ENCODE measurements around the gene RASSF4. TPM values are rescaled to one million over a fixed set of nuclear protein-coding genes. Genes with fewer than 3 reads are reported as not detected.

The RASSF4 gene
- total RNA-seq, 1 experiment from 2014 or later, result 2.8 TPM

- ChIA-PET POLR2A (no interaction called here), RAD21 (ENCODE audit: low non-redundant PET in 1 of 2, low total read pairs in 2 of 2, uncharacterized antibody in 2 of 2, unreplicated experiment in 2 of 2) (no interaction called here), CTCF (interaction anchor here (1.7 kb wide), 1 partner anchor 26 kb away, joined by 4 read pairs; no protein-coding TSS in a partner anchor)
- intact Hi-C loops (cut with micrococcal nuclease), result no loop called here
- peak overlapping the region; percentile 75 to 92 for H3K4me3 ChIP-seq (replicated peaks in 1 of 2; ENCODE audit: low read depth in 1 of 2, low read length in 2 of 2)
- no peaks in the 10 kb centered on the region for H3K79me2 ChIP-seq (ENCODE audit: insufficient read depth, low read length)
- H2AFZ ChIP-seq (ENCODE audit: low read depth, low read length, poor library complexity, severe bottlenecking), result no peak overlapping the region
- no peaks in the 10 kb centered on the region for H3K9me2 ChIP-seq (ENCODE audit: insufficient read depth)
- ATAC-seq, result no peak
- H3K4me2 ChIP-seq (ENCODE audit: low read length), result peak overlapping the region; percentile 98
- peaks cover 3 to 17% of the 10 kb centered on the region in 2 experiments; a peak in 3 of 4 replicates for H3K4me1 ChIP-seq (ENCODE audit: control insufficient read depth in 1 of 2, insufficient read depth in 2 of 2, low read length in 2 of 2)
- no TSS peak for BruUV-seq (replicated peaks)
- DNase-seq (ENCODE audit: low read depth, low spot score), result no peak
- H3K36me3 ChIP-seq (ENCODE audit: control insufficient read depth in 1 of 2, insufficient read depth in 2 of 2, low read length in 2 of 2), result no peaks in the 10 kb centered on the region
- H4K20me1 ChIP-seq (ENCODE audit: insufficient read depth), result no peaks in the 10 kb centered on the region
- H3K27me3 ChIP-seq (ENCODE audit: insufficient read depth, low read length), result no peaks in the 10 kb centered on the region
- TF ChIP-seq MAX (IDR thresholded peaks at IDR 0.05), result no peak
- TF ChIP-seq ZFX (IDR thresholded peaks at IDR 0.05), result no peak
- no peak for TF ChIP-seq SRF (IDR thresholded peaks at IDR 0.05; ENCODE audit: low read depth)
- TF ChIP-seq POLR2A (IDR thresholded peaks at IDR 0.05; ENCODE audit: borderline replicate concordance, extremely low read depth, insufficient read depth, insufficient read length), result no peak
- no peak for TF ChIP-seq POLR2AphosphoS5 (IDR thresholded peaks at IDR 0.05; ENCODE audit: low read depth, low read length)
- no peak for TF ChIP-seq ZNF274 (IDR thresholded peaks at IDR 0.05; ENCODE audit: low read depth, low read length)
- no peak for TF ChIP-seq EZH2 (IDR thresholded peaks at IDR 0.05)
- no peak for TF ChIP-seq CBX3 (IDR thresholded peaks at IDR 0.05; ENCODE audit: low read depth)
- no peak for TF ChIP-seq CTCF (IDR thresholded peaks at IDR 0.05 in 2 of 3, conservative IDR thresholded peaks at IDR 0.05 in 1 of 3; ENCODE audit: borderline replicate concordance in 1 of 3, insufficient read depth in 1 of 3, low read depth in 2 of 3, low read length in 2 of 3)
- no peak for TF ChIP-seq TCF7L2 (IDR thresholded peaks at IDR 0.05; ENCODE audit: borderline replicate concordance, extremely low read depth, insufficient read depth, insufficient read length)
- no peak for TF ChIP-seq SP1 (IDR thresholded peaks at IDR 0.05; ENCODE audit: low read depth)
- TF ChIP-seq EGR1 (IDR thresholded peaks at IDR 0.05; ENCODE audit: low read depth), result no peak
- no peak for TF ChIP-seq RAD21 (IDR thresholded peaks at IDR 0.05; ENCODE audit: low read depth)
- H3K9me3 ChIP-seq (ENCODE audit: control insufficient read depth in 1 of 2, insufficient read depth in 1 of 2, low read depth in 1 of 2, low read length in 2 of 2), result no peaks in the 10 kb centered on the region
- H3K9ac ChIP-seq (ENCODE audit: low read length), result peak overlapping the region; percentile 79
- H3K27ac ChIP-seq (ENCODE audit: low read depth, low read length), result no peak overlapping the region
These were observed 1.3 kb upstream of the RASSF4 start for GRCh38 chr10:44958196-44958897.
